ENCODE results near the gene RDM1. TPM values are rescaled to one million over a fixed set of nuclear protein-coding genes. Genes with fewer than 3 reads are reported as not detected.

The RDM1 gene
- total RNA-seq, 2 experiments from 2014 or later: 13.9 to 14.4 TPM

GRCh38 chr17:35889241-35889640 lies 41.3 kb downstream of the RDM1 start:
- peak overlapping the region; percentile 76 for H3K27ac Mint-ChIP-seq
- H3K4me3 Mint-ChIP-seq: peak overlapping the region; percentile 8
- ATAC-seq (peak; percentile 35), DNase-seq (peak; percentile 54)
- POLR2A ChIA-PET: interaction anchor here (1.3 to 5.5 kb wide), 7 partner anchors 9 to 42 kb away, joined by 3 to 105 read pairs (median 5); partner anchors contain the start of gene CCL5
- no peaks in the 10 kb centered on the region for H3K27me3 Mint-ChIP-seq (ENCODE audit: low read depth)
- no peaks in the 10 kb centered on the region for H3K9me3 Mint-ChIP-seq (ENCODE audit: insufficient read depth)
- H3K4me1 Mint-ChIP-seq (ENCODE audit: low read depth): peaks cover 73% of the 10 kb centered on the region
- peaks cover 17% of the 10 kb centered on the region for H3K36me3 Mint-ChIP-seq (ENCODE audit: low read depth)
- CTCF ChIA-PET: interaction anchor here (0.9 to 3.8 kb wide), 9 partner anchors 10 to 82 kb away, joined by 3 to 25 read pairs (median 6); partner anchors contain the start of genes CCL5 and RDM1

- ChIA-PET CTCF (interaction anchor here (0.6 to 6.8 kb wide), 18 partner anchors 9 to 269 kb away, joined by 3 to 49 read pairs (median 4); partner anchors contain the start of genes RDM1 and TAF15), POLR2A (interaction anchor here (0.6 to 9.9 kb wide), 19 partner anchors 9 to 687 kb away, joined by 3 to 121 read pairs (median 3); partner anchors contain the start of genes HEATR9, RDM1 and TAF15)
- H3K4me1 Mint-ChIP-seq (ENCODE audit: low read depth): peaks cover 65% of the 10 kb centered on the region
These were observed 50.6 kb downstream of the RDM1 start, which contains the start of gene CCL5 for GRCh38 chr17:35879773-35880654. TSS of gene CCL5 (minus strand) at chr17:35880360.

DNA sequence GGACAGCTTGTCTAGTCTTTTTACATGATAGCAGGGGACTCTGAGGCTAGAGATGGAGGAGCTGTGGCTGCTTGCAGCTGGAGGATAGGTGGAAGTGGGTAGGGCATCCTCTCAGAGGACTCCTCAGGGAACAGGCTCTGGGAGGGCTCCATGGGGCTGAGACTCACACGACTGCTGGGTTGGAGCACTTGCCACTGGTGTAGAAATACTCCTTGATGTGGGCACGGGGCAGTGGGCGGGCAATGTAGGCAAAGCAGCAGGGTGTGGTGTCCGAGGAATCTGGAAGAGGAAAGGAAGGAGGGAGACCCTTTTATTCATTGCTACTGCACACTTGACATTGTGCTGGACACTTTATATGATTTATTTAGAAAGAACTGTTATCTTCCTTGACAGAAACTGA lies 52.2 kb downstream of the RDM1 start:
- H3K27ac Mint-ChIP-seq: peak overlapping the region; percentile 96
- POLR2A ChIA-PET: interaction anchor here (2.5 to 9.9 kb wide), 3 partner anchors 12 to 36 kb away, joined by 11 to 121 read pairs (median 105); no protein-coding TSS in a partner anchor
- DNase-seq (peak; percentile 32), ATAC-seq (peak; percentile 8)
- peaks cover 77% of the 10 kb centered on the region for H3K4me1 Mint-ChIP-seq (ENCODE audit: low read depth)
- peaks cover 54% of the 10 kb centered on the region for H3K36me3 Mint-ChIP-seq (ENCODE audit: low read depth)
- H3K9me3 Mint-ChIP-seq (ENCODE audit: insufficient read depth): no peaks in the 10 kb centered on the region
- H3K27me3 Mint-ChIP-seq (ENCODE audit: low read depth): no peaks in the 10 kb centered on the region
- CTCF ChIA-PET: interaction anchor here (1.0 to 6.8 kb wide), 5 partner anchors 7 to 91 kb away, joined by 3 to 49 read pairs (median 10); no protein-coding TSS in a partner anchor
- peak overlapping the region; percentile 90 for H3K4me3 Mint-ChIP-seq

More at GRCh38 chr17:35879773-35880654, 50.6 kb downstream of the RDM1 start, which contains the start of gene CCL5:
- Mint-ChIP-seq H3K27me3 (ENCODE audit: low read depth) (no peaks in the 10 kb centered on the region), H3K36me3 (ENCODE audit: low read depth) (peaks cover 45% of the 10 kb centered on the region), H3K27ac (peak within 1 kb of the TSS; percentile 96), H3K9me3 (ENCODE audit: insufficient read depth) (no peaks in the 10 kb centered on the region), H3K4me3 (peak within 1 kb of the TSS; percentile 90)
- ATAC-seq (peak; percentile 80), DNase-seq (peak; percentile 83)

DNA sequence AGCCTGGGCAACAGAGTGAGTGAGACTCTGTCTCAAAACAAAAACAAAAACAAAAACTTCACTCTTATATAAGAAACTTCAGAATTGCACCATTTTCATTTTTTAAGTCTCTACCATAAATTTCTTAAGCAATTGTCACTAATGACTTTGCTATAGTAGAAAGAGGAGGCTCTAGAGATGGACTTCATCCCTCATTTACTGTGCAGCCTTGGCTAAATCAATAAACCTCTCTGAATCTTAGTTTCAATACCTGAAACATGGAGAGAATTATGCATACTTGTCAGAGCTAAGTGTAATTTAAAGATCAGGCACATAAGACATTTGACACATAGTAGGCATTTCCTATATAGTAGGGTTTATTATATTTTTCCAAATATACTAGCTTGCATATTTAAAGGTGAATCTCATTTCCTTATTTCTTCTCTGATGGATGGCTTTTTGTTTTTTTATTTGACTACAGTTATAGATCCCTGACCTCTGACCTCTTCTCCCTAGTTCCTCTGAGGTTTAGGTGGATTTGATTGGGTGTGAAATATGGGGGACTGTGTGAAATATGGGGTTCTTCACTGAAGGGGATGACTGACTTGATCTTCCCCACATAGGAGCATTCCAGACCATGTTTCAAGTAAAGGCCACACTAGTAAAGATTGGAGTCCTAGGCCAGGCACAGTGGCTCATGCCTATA lies 53.1 kb downstream of the RDM1 start:
- Mint-ChIP-seq H3K4me1 (ENCODE audit: low read depth) (peaks cover 81% of the 10 kb centered on the region), H3K4me3 (peak overlapping the region; percentile 90), H3K27me3 (ENCODE audit: low read depth) (no peaks in the 10 kb centered on the region), H3K27ac (peak overlapping the region; percentile 82), H3K36me3 (ENCODE audit: low read depth) (peaks cover 59% of the 10 kb centered on the region), H3K9me3 (ENCODE audit: insufficient read depth) (no peaks in the 10 kb centered on the region)
- ChIA-PET CTCF (interaction anchor here (1.0 to 6.8 kb wide), 6 partner anchors 12 to 113 kb away, joined by 3 to 49 read pairs (median 8); no protein-coding TSS in a partner anchor), POLR2A (interaction anchor here (0.6 to 9.9 kb wide), 4 partner anchors 8 to 22 kb away, joined by 4 to 121 read pairs (median 55); no protein-coding TSS in a partner anchor)
- no peak for ATAC-seq
- no peak for DNase-seq

- Mint-ChIP-seq H3K36me3 (ENCODE audit: low read depth) (peaks cover 65% of the 10 kb centered on the region), H3K9me3 (ENCODE audit: insufficient read depth) (no peaks in the 10 kb centered on the region), H3K4me1 (ENCODE audit: low read depth) (peaks cover 84% of the 10 kb centered on the region), H3K4me3 (peak overlapping the region; percentile 71), H3K27ac (peak overlapping the region; percentile 88), H3K27me3 (ENCODE audit: low read depth) (no peaks in the 10 kb centered on the region)
- DNase-seq (no peak), ATAC-seq (no peak)
- ChIA-PET POLR2A (interaction anchor here (0.6 to 9.9 kb wide), 8 partner anchors 9 to 67 kb away, joined by 3 to 121 read pairs (median 7); partner anchors contain the start of genes RDM1 and TAF15), CTCF (interaction anchor here (0.6 to 6.8 kb wide), 14 partner anchors 9 to 272 kb away, joined by 3 to 49 read pairs (median 4); no protein-coding TSS in a partner anchor)
These were observed 54.0 kb downstream of the RDM1 start for GRCh38 chr17:35876534-35876933.

GRCh38 chr17:35875800-35876139 lies 54.8 kb downstream of the RDM1 start:
- H3K36me3 Mint-ChIP-seq (ENCODE audit: low read depth): peaks cover 73% of the 10 kb centered on the region
- CTCF ChIA-PET: interaction anchor here (0.9 to 6.8 kb wide), 13 partner anchors 10 to 273 kb away, joined by 3 to 49 read pairs (median 5); no protein-coding TSS in a partner anchor

GRCh38 chr17:35875072-35875799 lies 55.3 kb downstream of the RDM1 start:
- Mint-ChIP-seq H3K36me3 (ENCODE audit: low read depth) (peaks cover 75% of the 10 kb centered on the region), H3K4me1 (ENCODE audit: low read depth) (peaks cover 80% of the 10 kb centered on the region), H3K9me3 (ENCODE audit: insufficient read depth) (no peaks in the 10 kb centered on the region), H3K4me3 (peak overlapping the region; percentile 71), H3K27me3 (ENCODE audit: low read depth) (no peaks in the 10 kb centered on the region), H3K27ac (peak overlapping the region; percentile 88)
- POLR2A ChIA-PET: interaction anchor here (0.7 to 9.9 kb wide), 7 partner anchors 15 to 66 kb away, joined by 3 to 121 read pairs (median 9); partner anchors contain the start of genes RDM1 and TAF15
- ATAC-seq (no peak), DNase-seq (peak; percentile 57)
- CTCF ChIA-PET: interaction anchor here (0.9 to 6.8 kb wide), 12 partner anchors 10 to 273 kb away, joined by 3 to 49 read pairs (median 6); no protein-coding TSS in a partner anchor

More at GRCh38 chr17:35875800-35876139, 54.8 kb downstream of the RDM1 start:
- Mint-ChIP-seq H3K27me3 (ENCODE audit: low read depth) (no peaks in the 10 kb centered on the region), H3K4me1 (ENCODE audit: low read depth) (peaks cover 85% of the 10 kb centered on the region), H3K9me3 (ENCODE audit: insufficient read depth) (no peaks in the 10 kb centered on the region), H3K4me3 (peak overlapping the region; percentile 71), H3K27ac (peak overlapping the region; percentile 88)
- ATAC-seq (no peak), DNase-seq (no peak)
- POLR2A ChIA-PET: interaction anchor here (1.2 to 9.9 kb wide), 7 partner anchors 11 to 66 kb away, joined by 3 to 121 read pairs (median 9); partner anchors contain the start of genes RDM1 and TAF15

DNA sequence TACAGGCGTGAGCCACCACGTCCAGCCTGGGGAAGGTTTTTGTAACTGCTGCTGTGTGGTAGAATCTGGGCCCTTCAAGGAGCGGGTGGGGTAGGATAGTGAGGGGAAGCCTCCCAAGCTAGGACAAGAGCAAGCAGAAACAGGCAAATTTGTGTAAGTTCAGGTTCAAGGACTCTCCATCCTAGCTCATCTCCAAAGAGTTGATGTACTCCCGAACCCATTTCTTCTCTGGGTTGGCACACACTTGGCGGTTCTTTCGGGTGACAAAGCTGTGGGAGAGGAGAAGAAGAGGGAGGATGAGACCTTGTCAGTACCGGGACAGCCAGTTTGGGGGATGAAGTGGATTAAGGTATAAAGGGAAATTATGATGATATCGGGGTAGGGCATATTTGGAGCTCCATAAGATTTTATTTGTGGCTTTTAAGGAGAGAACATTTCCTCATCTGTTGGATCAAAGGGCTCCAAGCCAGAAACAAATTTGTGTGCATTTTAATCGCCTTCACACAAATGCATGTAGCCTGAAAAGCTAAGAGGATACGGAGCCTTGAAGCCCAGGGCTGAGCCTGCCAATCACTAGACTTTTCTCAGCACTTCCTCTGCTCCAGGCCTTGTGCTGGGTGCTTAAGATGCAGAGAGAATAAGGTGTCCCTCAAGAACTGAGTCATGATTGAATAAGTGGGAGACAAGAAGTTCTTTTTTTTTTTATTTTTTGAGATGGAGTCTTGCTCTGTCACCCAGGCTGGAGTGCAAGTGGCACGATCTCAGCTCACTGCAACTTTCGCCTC lies 58.2 kb downstream of the RDM1 start:
- no peak for DNase-seq
- no peak overlapping the region for H3K4me3 Mint-ChIP-seq
- no peaks in the 10 kb centered on the region for H3K9me3 Mint-ChIP-seq (ENCODE audit: insufficient read depth)
- no peak for ATAC-seq
- peak overlapping the region; percentile 76 for H3K27ac Mint-ChIP-seq
- POLR2A ChIA-PET: interaction anchor here (0.6 to 1.2 kb wide), 4 partner anchors 10 to 63 kb away, joined by 3 to 5 read pairs (median 4); partner anchors contain the start of gene TAF15
- peaks cover 71% of the 10 kb centered on the region for H3K4me1 Mint-ChIP-seq (ENCODE audit: low read depth)
- H3K36me3 Mint-ChIP-seq (ENCODE audit: low read depth): peaks cover 52% of the 10 kb centered on the region
- CTCF ChIA-PET: interaction anchor here (0.6 to 3.5 kb wide), 12 partner anchors 7 to 200 kb away, joined by 3 to 24 read pairs (median 4); partner anchors contain the start of genes CCL5 and TAF15
- H3K27me3 Mint-ChIP-seq (ENCODE audit: low read depth): no peaks in the 10 kb centered on the region

- ChIA-PET POLR2A (interaction anchor here (0.6 to 1.5 kb wide), 8 partner anchors 8 to 62 kb away, joined by 3 to 6 read pairs (median 4); partner anchors contain the start of genes CCL5, RDM1 and TAF15), CTCF (interaction anchor here (0.9 to 3.5 kb wide), 16 partner anchors 9 to 278 kb away, joined by 3 to 24 read pairs (median 4); partner anchors contain the start of genes CCL5, RDM1 and TAF15)
- H3K36me3 Mint-ChIP-seq (ENCODE audit: low read depth): peaks cover 43% of the 10 kb centered on the region
- peaks cover 65% of the 10 kb centered on the region for H3K4me1 Mint-ChIP-seq (ENCODE audit: low read depth)
- H3K27ac Mint-ChIP-seq: peak overlapping the region; percentile 69
- H3K4me3 Mint-ChIP-seq: no peak overlapping the region
- DNase-seq: peak; percentile 68
- peak; percentile 61 for ATAC-seq
- H3K9me3 Mint-ChIP-seq (ENCODE audit: insufficient read depth): no peaks in the 10 kb centered on the region
- H3K27me3 Mint-ChIP-seq (ENCODE audit: low read depth): no peaks in the 10 kb centered on the region
These were observed 59.4 kb downstream of the RDM1 start for GRCh38 chr17:35870906-35871819.
